ENCODE results near the gene SINHCAF. TPM values are rescaled to one million over a fixed set of nuclear protein-coding genes. Genes with fewer than 3 reads are reported as not detected.
"Not testable (repeated sequence)": the region's sequence is repeated elsewhere in the genome, so short reads cannot be mapped to it uniquely, and the experiment has no call there.

The SINHCAF gene, protein sequence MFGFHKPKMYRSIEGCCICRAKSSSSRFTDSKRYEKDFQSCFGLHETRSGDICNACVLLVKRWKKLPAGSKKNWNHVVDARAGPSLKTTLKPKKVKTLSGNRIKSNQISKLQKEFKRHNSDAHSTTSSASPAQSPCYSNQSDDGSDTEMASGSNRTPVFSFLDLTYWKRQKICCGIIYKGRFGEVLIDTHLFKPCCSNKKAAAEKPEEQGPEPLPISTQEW
- 100 to 1,000 TPM in 1 of 4 donors, 10 to 100 TPM in 3; 24.0 to 111 (median 55.2) TPM for total RNA-seq

DNA sequence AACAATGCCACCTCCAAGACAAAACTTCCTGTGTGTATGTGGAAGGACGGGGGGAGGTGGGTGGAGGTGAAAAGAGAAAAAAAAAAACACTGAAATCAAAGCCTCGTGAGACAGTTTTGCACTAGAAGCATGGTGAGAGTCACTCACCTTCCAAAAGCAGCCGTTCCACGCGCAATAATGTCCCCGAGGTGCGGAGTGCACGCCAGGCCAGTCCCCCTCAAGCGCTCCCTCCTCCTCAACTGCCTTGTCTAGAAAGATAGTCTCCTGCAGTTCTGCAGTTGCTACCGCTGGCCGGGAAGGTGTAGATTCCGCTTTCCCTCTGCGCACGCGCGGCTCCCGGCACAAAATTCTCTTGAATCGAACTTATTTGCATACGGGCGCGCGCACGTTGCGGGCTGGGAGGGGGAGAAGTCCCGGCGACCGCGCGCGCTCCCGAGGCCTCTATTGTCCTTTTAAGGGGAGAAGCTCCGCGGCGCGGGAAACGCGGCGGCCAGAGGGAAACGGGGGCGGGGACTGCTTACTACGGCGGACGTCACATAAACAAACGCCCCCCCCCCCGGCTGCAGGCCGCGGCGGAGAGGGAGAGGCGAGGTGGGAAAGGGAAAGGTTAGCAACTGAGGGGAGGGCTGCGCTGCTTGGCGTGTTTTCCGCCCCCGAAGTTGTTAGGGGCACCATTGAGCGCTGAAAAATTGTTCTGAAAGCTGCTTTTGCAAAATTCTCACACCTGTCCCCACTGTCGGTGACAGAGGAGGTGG lies at the start of gene SINHCAF:
SINHCAF (minus strand) TSS at position 274 of the 755 bp plus-strand sequence. CDS start 27,946 bp downstream, outside the sequence.
- no peaks in the 10 kb centered on the region for H3K27me3 ChIP-seq

DNA sequence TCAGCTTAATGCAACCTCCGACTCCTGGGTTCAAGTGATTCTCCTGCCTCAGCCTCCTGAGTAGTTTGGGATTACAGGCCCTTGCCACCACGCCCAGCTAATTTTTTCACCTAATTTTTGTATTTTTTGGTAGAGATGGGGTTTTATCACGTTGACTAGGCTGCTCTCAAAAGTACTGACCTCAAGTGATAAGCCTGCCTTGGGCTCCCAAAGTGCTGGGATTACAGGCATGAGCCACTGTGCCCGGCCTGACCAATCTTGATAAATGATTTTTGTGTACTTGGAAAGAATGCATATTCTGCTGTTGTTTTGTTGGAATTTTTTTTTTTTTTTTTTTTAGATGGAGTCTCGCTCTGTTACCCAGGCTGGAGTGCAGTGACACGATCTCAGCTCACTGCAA lies 49.5 kb upstream of the SINHCAF start:
- H3K27ac ChIP-seq; DNase-seq; H3K27me3 ChIP-seq; intact Hi-C loops (cut with DNase I); H3K9me3 ChIP-seq; H3K36me3 ChIP-seq; H3K4me1 ChIP-seq; H3K4me3 ChIP-seq (replicated peaks in 1 of 3): not testable (repeated sequence)
- 87 to 91% methylated on average over 6 of the region's 6 CpGs for WGBS, 2 donors

More for the DNA sequence above, at the start of gene SINHCAF:
- H3K4me1 ChIP-seq = peaks cover 5 to 7% of the 10 kb centered on the region in 2 donors
- no peaks in the 10 kb centered on the region for H3K36me3 ChIP-seq
- TF ChIP-seq, protein P1, sequence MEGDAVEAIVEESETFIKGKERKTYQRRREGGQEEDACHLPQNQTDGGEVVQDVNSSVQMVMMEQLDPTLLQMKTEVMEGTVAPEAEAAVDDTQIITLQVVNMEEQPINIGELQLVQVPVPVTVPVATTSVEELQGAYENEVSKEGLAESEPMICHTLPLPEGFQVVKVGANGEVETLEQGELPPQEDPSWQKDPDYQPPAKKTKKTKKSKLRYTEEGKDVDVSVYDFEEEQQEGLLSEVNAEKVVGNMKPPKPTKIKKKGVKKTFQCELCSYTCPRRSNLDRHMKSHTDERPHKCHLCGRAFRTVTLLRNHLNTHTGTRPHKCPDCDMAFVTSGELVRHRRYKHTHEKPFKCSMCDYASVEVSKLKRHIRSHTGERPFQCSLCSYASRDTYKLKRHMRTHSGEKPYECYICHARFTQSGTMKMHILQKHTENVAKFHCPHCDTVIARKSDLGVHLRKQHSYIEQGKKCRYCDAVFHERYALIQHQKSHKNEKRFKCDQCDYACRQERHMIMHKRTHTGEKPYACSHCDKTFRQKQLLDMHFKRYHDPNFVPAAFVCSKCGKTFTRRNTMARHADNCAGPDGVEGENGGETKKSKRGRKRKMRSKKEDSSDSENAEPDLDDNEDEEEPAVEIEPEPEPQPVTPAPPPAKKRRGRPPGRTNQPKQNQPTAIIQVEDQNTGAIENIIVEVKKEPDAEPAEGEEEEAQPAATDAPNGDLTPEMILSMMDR (IDR thresholded peaks at IDR 0.05) = peak in 2 of 6 experiments; percentile 1 to 13
- TF ChIP-seq POLR2A (IDR thresholded peaks at IDR 0.05) = peak; percentile 74 to 98
- no peaks in the 10 kb centered on the region for H3K9me3 ChIP-seq
- peak within 1 kb of the TSS; percentile 68 to 91 (median 88) for H3K27ac ChIP-seq
- intact Hi-C loops (cut with DNase I) = no loop called here
- 0 to 1% methylated on average over 54 to 55 of the region's 55 CpGs for WGBS, 2 donors
- peak; percentile 100 for DNase-seq
- H3K4me3 ChIP-seq (replicated peaks in 1 of 3) = peak within 1 kb of the TSS; percentile 74 to 82 (median 76)

DNA sequence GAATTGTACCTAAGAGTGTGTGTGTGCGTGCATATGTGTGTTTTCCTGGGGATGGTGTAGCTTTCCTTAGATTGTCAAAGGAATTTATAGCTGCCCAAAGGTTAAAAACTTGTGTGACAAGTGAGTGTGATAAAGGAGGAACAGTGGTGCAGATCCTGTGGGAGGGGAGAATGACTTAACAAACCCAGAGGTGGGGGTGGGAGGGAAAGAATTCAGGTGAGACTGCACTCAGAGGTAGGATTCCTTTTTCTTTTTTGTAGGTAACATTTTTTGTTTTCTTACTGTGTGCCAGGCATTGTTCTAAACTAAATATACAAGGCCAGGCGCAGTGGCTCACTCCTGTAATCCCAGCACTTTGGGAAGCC lies 45.3 kb upstream of the SINHCAF start:
- Histone ChIP-seq H3K9me3 (no peaks in the 10 kb centered on the region), H3K27me3 (no peaks in the 10 kb centered on the region), H3K4me1 (peaks cover 6 to 14% of the 10 kb centered on the region in 2 donors), H3K4me3 (replicated peaks in 1 of 3) (no peak overlapping the region), H3K36me3 (no peaks in the 10 kb centered on the region), H3K27ac (no peak overlapping the region)
- TF ChIP-seq, protein P1 (IDR thresholded peaks at IDR 0.05) = no peak
- TF ChIP-seq POLR2A (IDR thresholded peaks at IDR 0.05) = no peak
- WGBS, 2 donors = 84 to 92% methylated on average over 2 of the region's 2 CpGs
- intact Hi-C loops (cut with DNase I) = no loop called here
- no peak for DNase-seq

DNA sequence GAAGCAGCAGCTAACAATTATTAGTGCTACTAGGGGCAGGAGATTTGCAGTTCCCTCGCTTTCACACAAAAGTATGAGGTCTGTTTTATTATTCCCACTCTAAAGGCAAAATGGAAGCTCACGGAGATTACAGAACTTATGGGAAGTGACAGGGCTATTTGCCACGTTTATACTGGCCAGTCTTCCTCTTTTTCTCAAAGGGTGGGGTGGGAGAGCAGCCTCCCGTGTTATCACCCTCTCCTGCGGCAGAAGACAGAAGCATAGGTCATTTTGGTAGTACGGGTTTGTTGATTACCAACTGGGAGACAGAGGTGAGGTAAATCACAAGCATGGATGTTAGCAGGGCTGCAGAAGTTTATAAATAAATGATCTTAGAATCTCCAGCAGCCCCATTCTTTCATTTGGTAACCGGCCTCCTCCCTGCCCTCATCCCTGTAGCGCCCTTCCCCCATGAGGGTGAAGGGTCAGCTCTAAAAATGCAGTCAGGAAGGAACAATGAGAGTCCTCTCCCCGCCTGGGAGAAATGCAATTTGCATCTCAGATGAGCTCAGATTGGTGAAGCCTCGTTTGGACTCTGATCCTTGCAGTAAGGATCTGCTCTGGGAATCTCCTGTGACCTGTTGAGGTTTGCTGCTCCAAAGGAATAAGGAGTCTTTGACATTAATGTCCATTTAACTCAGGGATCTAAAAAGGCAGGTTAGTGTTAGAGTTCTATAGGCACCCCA lies 44.7 kb upstream of the SINHCAF start:
- Histone ChIP-seq H3K27ac (no peak overlapping the region), H3K36me3 (no peaks in the 10 kb centered on the region), H3K4me3 (replicated peaks in 1 of 3) (no peak overlapping the region), H3K4me1 (peaks cover 6 to 14% of the 10 kb centered on the region in 2 donors), H3K27me3 (no peaks in the 10 kb centered on the region), H3K9me3 (no peaks in the 10 kb centered on the region)
- DNase-seq = no peak
- intact Hi-C loops (cut with DNase I) = no loop called here
- no peak for TF ChIP-seq POLR2A (IDR thresholded peaks at IDR 0.05)
- TF ChIP-seq, protein P1 (IDR thresholded peaks at IDR 0.05) = no peak
- WGBS, 2 donors = 69 to 70% methylated on average over 10 of the region's 10 CpGs

DNA sequence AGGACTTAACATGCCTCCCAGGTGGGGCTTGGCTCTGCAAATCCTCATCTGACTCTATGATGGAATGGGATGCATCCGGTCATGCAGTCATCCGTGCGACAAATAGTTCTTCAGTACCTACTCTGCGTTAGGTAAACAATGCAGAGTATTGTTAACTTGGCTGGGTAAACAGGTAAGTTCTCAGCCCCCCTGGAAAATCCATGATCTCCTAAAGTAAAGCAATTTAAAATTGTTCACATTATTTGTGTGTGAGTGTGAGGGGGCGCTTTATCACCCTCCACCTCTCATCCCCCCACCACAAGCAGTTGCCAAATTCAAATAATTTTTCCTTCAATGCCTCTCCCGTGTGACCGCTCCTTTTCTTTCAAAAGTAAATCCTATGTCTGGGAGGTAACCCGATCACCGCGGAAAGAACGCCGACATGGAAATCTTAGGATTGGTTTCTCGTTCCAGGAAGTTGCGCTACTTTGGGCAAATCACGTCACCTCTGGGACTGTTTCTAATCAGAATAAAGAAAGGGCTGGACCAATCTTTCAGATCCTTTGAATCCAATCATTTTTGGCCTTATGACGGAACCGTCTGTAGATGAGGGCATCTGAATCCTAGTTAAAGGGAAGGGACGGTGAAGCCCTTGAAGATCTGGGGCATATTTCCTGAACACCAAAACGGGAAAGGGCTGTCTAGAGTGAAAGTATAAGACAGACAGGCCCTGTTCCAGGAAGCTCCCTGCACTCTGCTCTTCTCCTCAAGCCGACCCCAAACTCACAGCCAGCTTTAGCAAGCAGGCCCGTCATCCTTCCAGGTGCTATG lies 44.0 kb upstream of the SINHCAF start:
- peak; percentile 16 to 44 for DNase-seq
- no peaks in the 10 kb centered on the region for H3K27me3 ChIP-seq
- WGBS, 2 donors = 34 to 37% methylated on average over 21 of the region's 21 CpGs
- peak overlapping the region in 1 of 3 donors; percentile 9 for H3K27ac ChIP-seq
- intact Hi-C loops (cut with DNase I) = no loop called here
- peak overlapping the region in 1 of 3 donors; percentile 8 for H3K4me3 ChIP-seq (replicated peaks in 1 of 3)
- no peaks in the 10 kb centered on the region for H3K36me3 ChIP-seq
- no peak for TF ChIP-seq POLR2A (IDR thresholded peaks at IDR 0.05)
- TF ChIP-seq, protein P1 (IDR thresholded peaks at IDR 0.05) = no peak
- H3K4me1 ChIP-seq = peaks cover 6 to 14% of the 10 kb centered on the region in 2 donors
- H3K9me3 ChIP-seq = no peaks in the 10 kb centered on the region
